ENCODE data around the gene RPL36A.

- TF ChIP-seq POLR2A (IDR thresholded peaks at IDR 0.05; ENCODE audit: low read length) (no peak), GATA1 (IDR thresholded peaks at IDR 0.05; ENCODE audit: low read depth, low read length) (no peak)
Measured at GRCh38 chrX:101349193-101349562, 41.6 kb upstream of the RPL36A start.

Measured in erythroblast (primary cell).